Activated T-helper 2 cell treated with anti-CD3 and anti-CD28 coated beads, Interferon-gamma antibody, Interleukin-2, Interleukin-4, amounts not matched to agents 10 μg/mL and 5 μg/mL and 100 μg/mL, durations not matched to agents 14 hours and 24 hours and 36 hours (primary cell): ENCODE measurements around the gene NKAP. TPM values are rescaled to one million over a fixed set of nuclear protein-coding genes. Genes with fewer than 3 reads are reported as not detected.
"Not testable (repeated sequence)": the region's sequence is repeated elsewhere in the genome, so short reads cannot be mapped to it uniquely, and the experiment has no call there.

Experiments
- DNase-seq: peaks from one replicate; pipeline ENCODE4 v3.0.0; 2021; ENCODE audit warnings: low spot score
- H3K27ac Mint-ChIP-seq: one replicate; pipeline ENCODE4 v1.8.0; 2021; ENCODE audit warnings: mixed read lengths
- H3K27me3 Mint-ChIP-seq: one replicate; pipeline ENCODE4 v1.8.0; 2021; ENCODE audit warnings: low read depth, mixed read lengths
- H3K36me3 Mint-ChIP-seq: one replicate; pipeline ENCODE4 v1.8.0; 2021; ENCODE audit warnings: low read depth, mixed read lengths
- H3K4me1 Mint-ChIP-seq: one replicate; pipeline ENCODE4 v1.8.0; 2021; ENCODE audit warnings: low read depth, mixed read lengths
- H3K4me3 Mint-ChIP-seq: one replicate; pipeline ENCODE4 v1.8.0; 2021; ENCODE audit warnings: low read depth, mild to moderate bottlenecking, moderate library complexity, mixed read lengths
- H3K9me3 Mint-ChIP-seq: one replicate; pipeline ENCODE4 v1.8.0; 2021; ENCODE audit warnings: mixed read lengths
- intact Hi-C: fragments of 100-400 bp; cut with micrococcal nuclease; formaldehyde crosslinking; loops from one replicate; pipeline ENCODE4 v1.15.1; 2023
- total RNA-seq: library from RNA; stranded (reverse); gene quantifications from 2 replicates; pipeline ENCODE4 v1.2.3, GENCODE V29; 2022

Gene NKAP
- 9.8 and 10.4 TPM in 2 replicates for total RNA-seq

DNA sequence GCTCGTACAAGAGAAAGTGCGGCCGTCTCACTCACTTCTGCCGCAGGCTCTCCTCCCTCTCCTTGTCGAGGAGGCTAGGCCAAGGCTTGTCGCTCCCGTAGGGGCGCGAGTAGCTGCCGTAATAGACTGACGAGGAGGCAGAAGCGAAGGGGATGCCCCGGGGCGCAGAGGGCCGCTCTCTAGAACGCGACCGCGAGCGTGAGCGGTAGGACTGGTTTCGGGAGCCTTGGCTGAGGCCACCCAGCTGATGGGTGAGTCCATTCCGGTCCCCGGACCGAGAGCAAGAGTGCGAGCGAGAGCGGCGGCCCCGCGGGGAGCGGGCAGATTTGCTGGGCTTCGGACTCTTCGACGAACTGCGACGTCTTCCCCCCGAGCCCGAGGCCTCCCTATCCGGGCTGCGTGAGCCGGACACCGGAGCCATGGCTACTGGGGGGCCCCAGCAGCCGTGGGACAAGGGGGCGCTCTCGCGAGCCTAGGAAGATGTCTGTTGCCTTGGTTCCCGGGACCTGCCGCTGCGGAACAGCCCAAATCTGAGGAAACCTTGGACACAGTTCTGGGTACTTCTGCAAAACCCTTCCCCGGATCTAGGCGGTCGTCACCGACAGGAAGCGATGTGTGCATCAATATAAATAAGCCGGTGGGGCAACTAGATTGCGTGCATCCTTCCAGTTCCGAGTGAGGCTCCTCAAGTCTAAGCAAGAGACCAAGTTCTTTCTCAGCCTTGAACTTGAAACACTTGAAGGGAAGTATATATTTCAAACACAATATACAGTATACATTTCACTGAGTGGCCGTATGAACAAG lies at the start of gene NKAP:
Gene NKAP, minus strand, starts transcription at position 567 of the 804 bp plus-strand sequence. Its CDS starts 146 bp downstream, at position 421.
- peaks cover 5% of the 10 kb centered on the region for H3K36me3 Mint-ChIP-seq
- peak within 1 kb of the TSS; percentile 92 for H3K4me3 Mint-ChIP-seq
- peak; percentile 79 for DNase-seq
- peaks cover under 1% of the 10 kb centered on the region for H3K27me3 Mint-ChIP-seq
- peaks cover 13% of the 10 kb centered on the region for H3K4me1 Mint-ChIP-seq
- H3K27ac Mint-ChIP-seq = peak within 1 kb of the TSS; percentile 91
- intact Hi-C loops = loop anchor here (1.0 kb wide), 1 partner anchor 72 kb away; the partner anchor contains the start of genes NDUFA1 and RNF113A
- H3K9me3 Mint-ChIP-seq = no peaks in the 10 kb centered on the region

DNA sequence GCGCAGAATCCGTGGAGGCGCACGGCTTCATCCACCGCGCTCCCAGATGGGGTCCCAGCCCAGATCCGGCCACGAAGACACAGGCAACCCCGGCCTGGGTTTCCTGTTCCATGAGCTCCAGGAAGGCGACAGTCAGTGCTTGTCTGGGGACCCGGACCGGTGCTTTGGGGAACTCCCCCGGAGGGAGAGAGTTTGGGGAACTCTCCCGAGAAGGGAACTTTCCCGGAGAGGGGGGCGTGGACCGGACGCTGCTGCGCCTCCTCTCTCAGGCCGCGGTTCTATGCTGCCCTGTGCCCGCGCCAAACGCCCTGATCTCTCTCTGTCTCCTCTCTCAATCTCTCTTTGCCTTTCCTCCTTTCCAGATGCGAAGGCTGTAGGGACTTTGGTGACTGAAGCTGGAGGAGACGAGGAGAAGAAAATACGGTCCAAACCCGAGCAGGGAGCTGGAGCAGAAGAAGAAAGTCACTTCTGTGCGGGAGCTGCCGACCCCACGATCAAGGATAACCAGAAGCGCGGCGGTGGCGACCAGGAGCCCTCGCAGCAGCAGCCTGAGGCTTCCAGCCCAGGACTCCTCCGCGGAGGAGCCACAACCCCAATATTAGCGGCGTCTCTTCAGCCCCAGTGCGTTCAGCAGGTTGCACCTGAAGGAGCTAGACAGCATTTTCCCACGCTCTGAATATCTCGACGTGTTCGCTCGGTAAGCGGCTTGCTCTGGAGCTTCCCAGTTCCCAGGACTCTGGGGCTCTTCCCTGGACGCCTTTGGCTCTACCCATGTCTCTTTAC lies 47.6 kb upstream of the NKAP start:
- Mint-ChIP-seq H3K36me3 (no peaks in the 10 kb centered on the region), H3K27me3 (peaks cover 57% of the 10 kb centered on the region), H3K9me3 (no peaks in the 10 kb centered on the region)

DNA sequence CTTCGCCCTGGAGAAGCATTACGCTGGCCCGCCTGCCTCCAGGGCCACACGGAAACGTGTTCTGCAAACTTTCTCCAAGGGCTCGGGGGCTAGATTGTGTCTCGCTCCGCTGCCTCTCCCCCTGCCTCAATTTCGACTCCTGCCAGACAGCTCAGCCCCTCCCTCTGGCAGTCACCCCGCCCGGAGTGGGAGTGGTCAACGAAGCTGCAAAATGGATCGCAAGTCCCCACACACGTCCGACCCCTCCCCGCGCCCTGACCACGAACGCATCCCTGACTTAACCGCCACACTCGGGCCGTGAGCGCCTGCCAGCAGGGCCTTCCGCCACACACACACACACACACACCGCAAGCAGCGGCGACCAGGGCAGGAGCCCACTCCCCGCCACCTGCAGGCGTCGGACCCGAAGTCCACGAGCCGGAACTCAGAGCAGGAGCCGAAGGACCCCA lies 47.0 kb upstream of the NKAP start:
- no peak for DNase-seq
- Mint-ChIP-seq H3K27ac (no peak overlapping the region), H3K36me3 (no peaks in the 10 kb centered on the region), H3K9me3 (no peaks in the 10 kb centered on the region), H3K4me1 (peaks cover 12% of the 10 kb centered on the region), H3K4me3 (peak overlapping the region; percentile 73), H3K27me3 (peaks cover 53% of the 10 kb centered on the region)
- intact Hi-C loops = no loop called here

More for the DNA sequence above, 47.6 kb upstream of the NKAP start:
- intact Hi-C loops = no loop called here
- H3K4me1 Mint-ChIP-seq = peaks cover 12% of the 10 kb centered on the region
- H3K4me3 Mint-ChIP-seq = peak overlapping the region; percentile 73
- DNase-seq = no peak
- H3K27ac Mint-ChIP-seq = no peak overlapping the region

DNA sequence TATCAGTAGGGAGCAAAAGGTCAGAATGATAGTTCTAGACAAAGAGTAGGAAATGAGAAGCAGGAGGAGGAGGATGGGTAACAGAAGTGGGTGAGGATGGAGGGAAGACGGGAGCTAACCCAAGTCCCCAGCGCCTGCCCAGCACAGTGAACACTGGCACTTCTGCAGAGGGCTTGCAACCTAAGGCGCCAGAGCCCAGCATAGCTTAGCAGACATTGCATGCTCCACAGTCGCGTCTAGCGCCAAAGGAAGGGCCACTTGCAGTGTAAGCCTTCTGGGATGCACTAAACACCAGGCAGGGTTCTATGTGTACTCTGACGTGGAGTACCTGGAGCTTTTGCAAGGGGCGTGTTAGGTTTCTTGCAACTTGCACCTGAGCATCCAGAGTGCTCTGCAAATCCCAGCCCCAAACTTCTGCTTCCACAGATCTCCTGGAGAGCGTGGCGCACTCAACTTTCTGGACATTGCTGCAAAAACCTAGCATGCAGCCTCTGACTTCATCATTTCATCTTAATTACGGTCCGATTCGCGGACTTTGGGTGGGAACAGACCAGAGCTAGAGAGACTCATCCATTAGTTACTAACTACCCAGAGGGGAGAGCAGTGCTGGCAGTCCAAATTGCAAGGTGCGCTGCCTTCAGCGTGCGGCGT lies 46.5 kb upstream of the NKAP start:
- intact Hi-C loops = no loop called here
- peak overlapping the region; percentile 73 for H3K4me3 Mint-ChIP-seq
- peaks cover 55% of the 10 kb centered on the region for H3K27me3 Mint-ChIP-seq

DNA sequence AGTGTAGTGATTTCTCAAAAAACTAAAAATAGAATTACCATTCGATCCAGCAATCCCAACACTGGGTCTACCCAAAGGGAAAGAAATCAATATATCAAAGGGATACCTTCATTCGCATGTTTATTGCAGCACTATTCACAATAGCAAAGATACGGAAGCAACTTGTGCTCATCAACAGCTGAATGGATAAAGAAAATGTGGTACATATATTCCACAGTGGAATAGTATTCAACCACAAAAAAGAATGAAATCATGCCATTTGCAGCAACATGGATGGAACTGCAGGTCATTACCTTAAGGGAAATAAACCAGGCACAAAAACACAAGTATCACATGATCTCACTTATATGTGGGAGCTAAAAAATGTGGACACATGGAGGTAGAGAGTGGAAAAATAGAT lies 42.7 kb upstream of the NKAP start:
- Mint-ChIP-seq H3K27ac (no peak overlapping the region), H3K9me3 (no peaks in the 10 kb centered on the region), H3K36me3 (no peaks in the 10 kb centered on the region), H3K27me3 (peaks cover 32% of the 10 kb centered on the region), H3K4me3 (no peak overlapping the region), H3K4me1 (peaks cover 10% of the 10 kb centered on the region)
- DNase-seq = no peak
- intact Hi-C loops = no loop called here

More for the DNA sequence above, 46.5 kb upstream of the NKAP start:
- no peak for DNase-seq
- H3K9me3 Mint-ChIP-seq = no peaks in the 10 kb centered on the region
- peaks cover 12% of the 10 kb centered on the region for H3K4me1 Mint-ChIP-seq
- H3K36me3 Mint-ChIP-seq = no peaks in the 10 kb centered on the region
- no peak overlapping the region for H3K27ac Mint-ChIP-seq

DNA sequence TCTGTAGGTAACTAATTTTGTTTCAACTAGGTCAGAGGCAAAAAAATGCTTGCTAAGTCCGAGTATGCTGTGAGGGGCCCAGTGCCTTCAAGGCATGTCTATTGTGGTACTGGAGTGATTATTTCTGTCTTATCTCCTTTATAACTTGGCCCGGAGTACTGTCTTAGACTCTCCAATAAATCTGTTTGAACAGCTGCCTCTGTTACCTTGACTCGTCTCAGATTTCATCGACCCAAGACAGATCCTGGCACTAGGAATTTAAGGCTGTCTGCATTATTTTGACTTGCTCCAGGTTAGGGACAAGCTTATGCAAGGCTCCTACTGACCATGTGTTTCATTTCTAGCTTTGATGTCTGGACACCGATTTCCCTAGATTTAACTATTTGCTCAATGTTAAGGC lies 41.1 kb upstream of the NKAP start:
- H3K27ac Mint-ChIP-seq = no peak overlapping the region
- no peaks in the 10 kb centered on the region for H3K36me3 Mint-ChIP-seq
- H3K4me1 Mint-ChIP-seq = no peaks in the 10 kb centered on the region
- H3K9me3 Mint-ChIP-seq = no peaks in the 10 kb centered on the region
- DNase-seq = no peak
- H3K4me3 Mint-ChIP-seq = no peak overlapping the region
- intact Hi-C loops = no loop called here
- peaks cover 19% of the 10 kb centered on the region for H3K27me3 Mint-ChIP-seq

DNA sequence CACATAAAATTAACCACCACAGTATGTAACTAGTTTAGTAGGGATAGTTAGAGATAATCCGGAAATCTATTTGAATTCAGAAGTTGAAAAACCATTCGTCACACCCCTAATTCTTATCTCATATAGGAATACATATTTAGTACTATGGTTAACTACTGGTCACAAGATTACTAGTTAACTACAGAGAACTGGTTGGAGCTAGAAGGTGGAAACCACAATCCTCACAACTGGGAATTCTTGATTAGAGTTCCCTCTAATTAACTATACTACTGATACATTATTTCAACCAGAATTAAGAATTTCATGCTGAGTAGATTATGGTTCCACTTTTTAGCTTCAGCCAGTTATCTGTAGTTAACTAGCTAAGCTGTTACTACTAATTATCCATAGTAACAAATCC lies 39.9 kb upstream of the NKAP start:
- H3K27ac Mint-ChIP-seq = no peak overlapping the region
- intact Hi-C loops = no loop called here
- no peaks in the 10 kb centered on the region for H3K9me3 Mint-ChIP-seq
- H3K4me3 Mint-ChIP-seq = no peak overlapping the region
- H3K27me3 Mint-ChIP-seq = peaks cover 13% of the 10 kb centered on the region
- no peak for DNase-seq
- H3K36me3 Mint-ChIP-seq = no peaks in the 10 kb centered on the region
- H3K4me1 Mint-ChIP-seq = no peaks in the 10 kb centered on the region

DNA sequence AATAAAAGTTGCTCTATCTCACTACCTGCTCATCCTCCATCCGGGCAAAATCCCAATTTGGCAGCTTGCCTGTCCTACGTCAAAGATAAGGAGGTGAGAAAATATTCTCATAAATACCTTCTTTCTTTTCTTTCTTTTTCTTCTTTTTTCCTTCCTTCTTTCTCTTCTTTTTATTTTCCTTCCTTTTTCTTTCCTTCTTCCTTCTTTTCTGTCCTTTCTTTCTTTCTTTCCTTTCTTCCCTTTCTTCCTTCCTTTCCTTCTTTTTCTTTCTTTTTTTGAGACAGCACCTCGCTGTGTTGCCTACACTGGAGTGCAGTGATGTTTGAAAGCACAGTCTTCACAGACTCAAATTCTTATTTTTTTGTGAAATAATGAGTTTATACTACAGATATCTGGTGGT lies 38.6 kb upstream of the NKAP start:
- intact Hi-C loops = no loop called here
- H3K9me3 Mint-ChIP-seq = no peaks in the 10 kb centered on the region
- H3K27ac Mint-ChIP-seq = no peak overlapping the region
- no peaks in the 10 kb centered on the region for H3K36me3 Mint-ChIP-seq
- H3K4me1 Mint-ChIP-seq = no peaks in the 10 kb centered on the region
- no peak overlapping the region for H3K4me3 Mint-ChIP-seq
- DNase-seq = no peak
- peaks cover 11% of the 10 kb centered on the region for H3K27me3 Mint-ChIP-seq

DNA sequence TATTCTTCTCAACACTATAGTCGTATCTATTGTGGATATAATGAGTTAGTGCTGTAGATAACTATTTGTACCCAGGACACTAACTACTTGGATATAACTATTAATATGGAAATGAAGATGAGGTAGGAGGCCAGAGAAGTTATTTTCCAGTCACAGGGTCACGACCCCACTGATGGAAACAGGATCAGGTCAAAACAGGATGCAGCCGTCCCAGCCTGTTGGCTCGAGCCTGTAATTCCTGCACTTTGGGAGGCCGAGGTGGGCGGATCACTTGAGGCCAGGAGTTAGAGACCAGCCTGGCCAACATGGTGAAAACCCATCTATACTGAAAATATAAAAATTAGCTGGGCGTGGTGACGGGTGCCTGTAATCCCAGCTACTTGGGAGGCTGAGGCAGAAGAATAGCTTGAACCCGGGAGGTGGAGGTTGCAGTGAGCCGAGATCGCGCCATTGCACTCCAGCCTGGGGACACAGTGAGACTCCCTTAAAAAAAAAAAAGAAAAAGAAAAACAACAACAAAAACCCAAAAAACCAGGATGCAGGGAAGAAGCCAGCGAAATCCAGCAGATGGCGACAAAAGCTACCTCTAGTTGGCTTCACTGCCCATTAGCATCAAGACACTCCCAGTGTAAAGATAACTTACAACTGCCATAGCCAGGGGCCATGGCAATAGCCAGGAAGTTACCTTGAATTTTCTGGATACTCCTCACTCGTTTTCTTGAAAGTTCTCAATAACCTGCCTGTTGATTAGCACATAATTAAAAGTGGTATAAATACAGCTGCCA lies 37.9 kb upstream of the NKAP start:
- no peak for DNase-seq
- H3K27me3 Mint-ChIP-seq = peaks cover 10% of the 10 kb centered on the region
- H3K27ac Mint-ChIP-seq = no peak overlapping the region

DNA sequence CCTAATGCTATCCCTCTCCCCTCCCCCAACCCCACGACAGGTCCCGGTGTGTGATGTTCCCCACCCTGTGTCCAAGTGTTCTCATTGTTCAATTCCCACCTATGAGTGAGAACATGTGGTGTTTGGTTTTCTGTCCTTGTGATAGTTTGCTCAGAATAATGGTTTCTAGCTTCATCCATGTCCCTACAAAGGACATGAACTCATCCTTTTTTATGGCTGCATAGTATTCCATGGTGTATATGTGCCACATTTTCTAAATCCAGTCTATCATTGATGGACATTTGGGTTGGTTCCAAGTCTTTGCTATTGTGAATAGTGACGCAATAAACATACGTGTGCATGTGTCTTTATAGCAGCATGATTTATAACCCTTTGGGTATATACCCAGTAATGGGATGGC lies 33.6 kb upstream of the NKAP start:
- H3K36me3 Mint-ChIP-seq, H3K27me3 Mint-ChIP-seq, DNase-seq, H3K9me3 Mint-ChIP-seq, H3K4me1 Mint-ChIP-seq, H3K27ac Mint-ChIP-seq, intact Hi-C loops, H3K4me3 Mint-ChIP-seq: not testable (repeated sequence)

More for the DNA sequence above, 37.9 kb upstream of the NKAP start:
- intact Hi-C loops = no loop called here
- H3K9me3 Mint-ChIP-seq = no peaks in the 10 kb centered on the region
- no peaks in the 10 kb centered on the region for H3K4me1 Mint-ChIP-seq
- no peak overlapping the region for H3K4me3 Mint-ChIP-seq
- H3K36me3 Mint-ChIP-seq = no peaks in the 10 kb centered on the region

DNA sequence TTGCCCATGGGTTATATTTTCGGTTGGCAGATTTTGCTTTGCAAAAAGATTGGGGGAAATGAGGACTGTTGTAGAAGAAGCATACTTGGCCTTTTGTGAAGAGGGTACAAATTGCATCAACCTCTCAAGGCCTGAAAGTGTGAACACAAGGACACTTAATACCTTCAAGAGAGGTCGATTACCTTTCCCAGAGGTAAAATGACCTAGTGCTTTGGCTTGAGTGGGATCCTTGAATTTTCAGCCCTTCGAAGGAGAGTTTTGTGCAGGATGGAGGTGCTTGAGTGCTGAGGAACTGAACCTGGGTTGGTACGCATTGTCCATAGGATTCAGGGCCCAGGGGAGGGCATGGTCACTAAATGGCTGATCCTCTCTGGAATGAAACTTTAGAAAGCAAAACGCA lies 27.6 kb upstream of the NKAP start:
- Mint-ChIP-seq H3K36me3 (no peaks in the 10 kb centered on the region), H3K9me3 (no peaks in the 10 kb centered on the region), H3K4me3 (no peak overlapping the region), H3K27me3 (no peaks in the 10 kb centered on the region), H3K4me1 (no peaks in the 10 kb centered on the region), H3K27ac (no peak overlapping the region)
- DNase-seq = no peak
- intact Hi-C loops = no loop called here

DNA sequence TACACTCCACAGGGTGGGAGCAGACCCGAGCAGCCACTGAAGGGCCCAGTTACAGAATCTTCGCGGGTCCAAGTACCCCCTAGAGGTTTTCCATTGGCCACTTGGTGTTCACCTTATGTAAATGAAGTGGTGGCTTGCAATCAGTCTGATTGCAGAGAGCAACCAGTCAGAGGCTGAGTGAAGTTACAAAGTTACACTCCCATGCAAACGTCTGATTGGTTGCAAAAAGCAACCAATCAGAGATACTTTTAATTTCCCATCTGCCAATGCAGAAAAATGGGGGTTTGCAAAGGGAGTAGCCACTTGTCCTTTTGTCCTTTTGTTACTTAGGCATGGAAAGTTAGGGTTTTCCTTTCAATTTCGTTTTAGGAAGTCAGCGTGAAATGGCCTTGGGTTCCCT lies 27.0 kb upstream of the NKAP start:
- H3K4me1 Mint-ChIP-seq = no peaks in the 10 kb centered on the region
- H3K4me3 Mint-ChIP-seq = no peak overlapping the region
- H3K9me3 Mint-ChIP-seq = no peaks in the 10 kb centered on the region
- no peaks in the 10 kb centered on the region for H3K36me3 Mint-ChIP-seq
- intact Hi-C loops = no loop called here
- H3K27me3 Mint-ChIP-seq = no peaks in the 10 kb centered on the region
- DNase-seq = no peak
- H3K27ac Mint-ChIP-seq = no peak overlapping the region
